Activated CD4-positive, alpha-beta T cell treated with anti-CD3 and anti-CD28 coated beads for 36 hours (primary cell): ENCODE results near the gene NMB. TPM values are rescaled to one million over a fixed set of nuclear protein-coding genes. Genes with fewer than 3 reads are reported as not detected.

Source experiments
- ATAC-seq: fragments of 200-7000 bp; cut with Tn5 transposase; one replicate; pipeline ENCODE4 v1.10.0; 2021; ENCODE audit warnings: mild to moderate bottlenecking, moderate library complexity
- CTCF ChIA-PET: fragments of 350-600 bp; sonication (Branson Sonifier 250); formaldehyde crosslinking; loops from one replicate; lab custom pipeline; 2021; ENCODE audit warnings: antibody characterized with exemption; lab: Charles Lee
- POLR2A ChIA-PET: fragments of 350-600 bp; sonication (Branson Sonifier 250); formaldehyde crosslinking; loops from one replicate; lab custom pipeline; 2021; ENCODE audit warnings: antibody characterized with exemption, inconsistent platforms; lab: Charles Lee
- DNase-seq: peaks from one replicate; pipeline ENCODE4 v3.0.0-alpha.2; 2020
- H3K27ac Mint-ChIP-seq: one replicate; pipeline ENCODE4 v1.8.0; 2021; ENCODE audit warnings: mixed read lengths
- H3K27me3 Mint-ChIP-seq: one replicate; pipeline ENCODE4 v1.8.0; 2021; ENCODE audit warnings: mixed read lengths
- H3K36me3 Mint-ChIP-seq: one replicate; pipeline ENCODE4 v1.8.0; 2021; ENCODE audit warnings: low read depth, mixed read lengths
- H3K4me1 Mint-ChIP-seq: one replicate; pipeline ENCODE4 v1.8.0; 2021; ENCODE audit warnings: mixed read lengths
- H3K4me3 Mint-ChIP-seq: one replicate; pipeline ENCODE4 v1.8.0; 2021; ENCODE audit warnings: mild to moderate bottlenecking, moderate library complexity, mixed read lengths
- H3K9me3 Mint-ChIP-seq: one replicate; pipeline ENCODE4 v1.8.0; 2021; ENCODE audit warnings: low read depth, mixed read lengths
- intact Hi-C, 2 experiments: fragments of 100-400 bp; cut with DNase I in 1 of 2; cut with micrococcal nuclease in 1 of 2; formaldehyde crosslinking; loops; one replicate each; pipeline versions ENCODE4 v1.14.2 to v1.15.1; 2022 to 2024; cut with DNase I, micrococcal nuclease
- total RNA-seq, 2 experiments: library from RNA; stranded (reverse); gene quantifications; one replicate each; pipeline ENCODE4 v1.2.3, GENCODE V29; 2021

NMB gene
- total RNA-seq, 2 experiments from 2014 or later = 2.7 to 4.0 TPM

GRCh38 chr15:84656972-84657371 lies 1.0 kb downstream of the NMB start:
- DNase-seq (no peak), ATAC-seq (no peak)
- H3K27ac Mint-ChIP-seq = no peak overlapping the region
- H3K9me3 Mint-ChIP-seq = no peaks in the 10 kb centered on the region
- no peaks in the 10 kb centered on the region for H3K27me3 Mint-ChIP-seq
- ChIA-PET CTCF (interaction anchor here (0.8 to 2.0 kb wide), 4 partner anchors 19 to 219 kb away, joined by 3 to 4 read pairs (median 4); no protein-coding TSS in a partner anchor), POLR2A (no interaction called here)
- intact Hi-C loops = no loop called here
- peaks cover 38% of the 10 kb centered on the region for H3K4me1 Mint-ChIP-seq
- H3K4me3 Mint-ChIP-seq = peak overlapping the region; percentile 69
- peaks cover 7% of the 10 kb centered on the region for H3K36me3 Mint-ChIP-seq

- Mint-ChIP-seq H3K4me1 (peaks cover 42% of the 10 kb centered on the region), H3K4me3 (peak overlapping the region; percentile 93), H3K27me3 (no peaks in the 10 kb centered on the region), H3K9me3 (no peaks in the 10 kb centered on the region), H3K27ac (peak overlapping the region; percentile 63), H3K36me3 (peaks cover 12% of the 10 kb centered on the region)
- POLR2A ChIA-PET = interaction anchor here (0.6 to 1.5 kb wide), 5 partner anchors 23 to 326 kb away, joined by 3 to 6 read pairs (median 3); no protein-coding TSS in a partner anchor
- peak; percentile 67 for ATAC-seq
- DNase-seq = peak; percentile 90
- intact Hi-C loops = loop anchor here (1.0 to 2.0 kb wide), 13 partner anchors 14 to 326 kb away; partner anchors contain the start of genes SEC11A (in 2 of the 2), ZNF592 (in 2 of the 2) and PDE8A (in 1 of the 2)
- CTCF ChIA-PET = interaction anchor here (0.5 to 2.3 kb wide), 18 partner anchors 8 to 326 kb away, joined by 3 to 7 read pairs (median 4); partner anchors contain the start of gene SEC11A
These were observed 3.1 kb downstream of the NMB start for GRCh38 chr15:84654689-84655453.

GRCh38 chr15:84653910-84654688 lies 3.9 kb downstream of the NMB start, which contains the start of gene WDR73:
WDR73 (minus strand) TSS chr15:84654283; CDS start chr15:84654274, 9 bp downstream.
- intact Hi-C loops = loop anchor here (1.0 to 2.0 kb wide), 13 partner anchors 15 to 327 kb away; partner anchors contain the start of genes SEC11A (in 2 of the 2), ZNF592 (in 2 of the 2) and PDE8A (in 1 of the 2)
- peaks cover 37% of the 10 kb centered on the region for H3K4me1 Mint-ChIP-seq
- CTCF ChIA-PET = interaction anchor here (0.6 to 2.4 kb wide), 20 partner anchors 9 to 327 kb away, joined by 3 to 7 read pairs (median 4); partner anchors contain the start of genes ALPK3 and SEC11A
- no peaks in the 10 kb centered on the region for H3K27me3 Mint-ChIP-seq
- peak within 1 kb of the TSS; percentile 93 for H3K4me3 Mint-ChIP-seq
- POLR2A ChIA-PET = interaction anchor here (0.8 to 1.5 kb wide), 7 partner anchors 18 to 327 kb away, joined by 3 to 6 read pairs (median 4); partner anchors contain the start of gene SEC11A
- H3K36me3 Mint-ChIP-seq = peaks cover 13% of the 10 kb centered on the region
- peak within 1 kb of the TSS; percentile 93 for H3K27ac Mint-ChIP-seq
- DNase-seq = peak; percentile 99
- ATAC-seq = peak; percentile 83
- no peaks in the 10 kb centered on the region for H3K9me3 Mint-ChIP-seq

- intact Hi-C loops = no loop called here
- ChIA-PET POLR2A (interaction anchor here (0.8 to 1.5 kb wide), 7 partner anchors 18 to 327 kb away, joined by 3 to 6 read pairs (median 4); partner anchors contain the start of gene SEC11A), CTCF (interaction anchor here (0.6 to 2.4 kb wide), 18 partner anchors 10 to 327 kb away, joined by 3 to 7 read pairs (median 4); partner anchors contain the start of genes ALPK3 and SEC11A)
- ATAC-seq (no peak), DNase-seq (peak; percentile 38)
- Mint-ChIP-seq H3K9me3 (no peaks in the 10 kb centered on the region), H3K27me3 (no peaks in the 10 kb centered on the region), H3K27ac (peak overlapping the region; percentile 93), H3K4me3 (peak overlapping the region; percentile 93), H3K36me3 (peaks cover 17% of the 10 kb centered on the region), H3K4me1 (peaks cover 35% of the 10 kb centered on the region)
These were observed 4.5 kb downstream of the NMB start for GRCh38 chr15:84653584-84653909.

- Mint-ChIP-seq H3K4me1 (peaks cover 28% of the 10 kb centered on the region), H3K27me3 (no peaks in the 10 kb centered on the region), H3K4me3 (no peak overlapping the region), H3K27ac (no peak overlapping the region), H3K36me3 (peaks cover 40% of the 10 kb centered on the region), H3K9me3 (no peaks in the 10 kb centered on the region)
- intact Hi-C loops = no loop called here
- DNase-seq (no peak), ATAC-seq (no peak)
- ChIA-PET CTCF (interaction anchor here (0.7 to 1.1 kb wide), 3 partner anchors 11 to 225 kb away, joined by 3 read pairs; no protein-coding TSS in a partner anchor), POLR2A (no interaction called here)
These were observed 8.3 kb downstream of the NMB start for GRCh38 chr15:84649706-84650105.

- no peak overlapping the region for H3K4me3 Mint-ChIP-seq
- peaks cover 28% of the 10 kb centered on the region for H3K4me1 Mint-ChIP-seq
- H3K36me3 Mint-ChIP-seq = peaks cover 44% of the 10 kb centered on the region
- peak overlapping the region; percentile 79 for H3K27ac Mint-ChIP-seq
- DNase-seq = no peak
- ChIA-PET CTCF (interaction anchor here (0.9 to 1.1 kb wide), 2 partner anchors 10 to 11 kb away, joined by 3 read pairs; no protein-coding TSS in a partner anchor), POLR2A (no interaction called here)
- no peaks in the 10 kb centered on the region for H3K9me3 Mint-ChIP-seq
- no peak for ATAC-seq
- no peaks in the 10 kb centered on the region for H3K27me3 Mint-ChIP-seq
- intact Hi-C loops = no loop called here
These were observed 9.5 kb downstream of the NMB start for GRCh38 chr15:84648539-84648938.

GRCh38 chr15:84647726-84648125 lies 10.3 kb downstream of the NMB start:
- DNase-seq = no peak
- ChIA-PET CTCF (interaction anchor here (0.6 to 1.1 kb wide), 3 partner anchors 13 to 103 kb away, joined by 3 read pairs; no protein-coding TSS in a partner anchor), POLR2A (no interaction called here)
- H3K9me3 Mint-ChIP-seq = no peaks in the 10 kb centered on the region
- intact Hi-C loops = no loop called here
- H3K27ac Mint-ChIP-seq = peak overlapping the region; percentile 18
- peaks cover 21% of the 10 kb centered on the region for H3K4me1 Mint-ChIP-seq
- H3K4me3 Mint-ChIP-seq = no peak overlapping the region
- H3K27me3 Mint-ChIP-seq = no peaks in the 10 kb centered on the region
- ATAC-seq = no peak
- H3K36me3 Mint-ChIP-seq = peaks cover 47% of the 10 kb centered on the region

GRCh38 chr15:84645997-84646396 lies 12.0 kb downstream of the NMB start:
- intact Hi-C loops = no loop called here
- ATAC-seq = no peak
- DNase-seq = no peak
- Mint-ChIP-seq H3K27me3 (no peaks in the 10 kb centered on the region), H3K36me3 (peaks cover 49% of the 10 kb centered on the region), H3K9me3 (no peaks in the 10 kb centered on the region), H3K4me1 (peaks cover 13% of the 10 kb centered on the region), H3K27ac (no peak overlapping the region), H3K4me3 (no peak overlapping the region)
- ChIA-PET POLR2A (no interaction called here), CTCF (interaction anchor here (0.7 kb wide), 1 partner anchor 11 kb away, joined by 3 read pairs; no protein-coding TSS in a partner anchor)

- CTCF ChIA-PET = interaction anchor here (0.7 kb wide), 1 partner anchor 11 kb away, joined by 3 read pairs; no protein-coding TSS in a partner anchor
- ATAC-seq = no peak
- peaks cover 52% of the 10 kb centered on the region for H3K36me3 Mint-ChIP-seq
- no peaks in the 10 kb centered on the region for H3K9me3 Mint-ChIP-seq
- no peak overlapping the region for H3K4me3 Mint-ChIP-seq
- POLR2A ChIA-PET = interaction anchor here (0.7 to 0.8 kb wide), 2 partner anchors 9 to 97 kb away, joined by 4 to 8 read pairs; no protein-coding TSS in a partner anchor
- no peak for DNase-seq
- no peaks in the 10 kb centered on the region for H3K27me3 Mint-ChIP-seq
- peaks cover 18% of the 10 kb centered on the region for H3K4me1 Mint-ChIP-seq
- H3K27ac Mint-ChIP-seq = no peak overlapping the region
- intact Hi-C loops = no loop called here
These were observed 12.5 kb downstream of the NMB start for GRCh38 chr15:84645496-84645895.

GRCh38 chr15:84643838-84644237 lies 14.2 kb downstream of the NMB start:
- Mint-ChIP-seq H3K27ac (peak overlapping the region; percentile 37), H3K36me3 (peaks cover 63% of the 10 kb centered on the region), H3K9me3 (no peaks in the 10 kb centered on the region), H3K27me3 (no peaks in the 10 kb centered on the region), H3K4me1 (peaks cover 16% of the 10 kb centered on the region), H3K4me3 (no peak overlapping the region)
- DNase-seq (no peak), ATAC-seq (no peak)
- ChIA-PET CTCF (interaction anchor here (1.2 kb wide), 1 partner anchor 46 kb away, joined by 3 read pairs; no protein-coding TSS in a partner anchor), POLR2A (no interaction called here)
- intact Hi-C loops = no loop called here
